Testis (tissue), 2 donors: Measurements from ENCODE around the gene SLC22A23.

Experiments
- POLR2A ChIP-seq: fragments of 450-650 bp; IDR thresholded peaks from one replicate; pipeline ENCODE4 v1.6.1; 2017; ENCODE audit warnings: antibody characterized with exemption, mild to moderate bottlenecking, moderate library complexity
- TF ChIP-seq, protein P1 (sequence below), 3 experiments: fragments of 450-650 bp in 2 of 3; fragments of 200-600 bp in 1 of 3; sonication (generic) in 1 of 3; IDR thresholded peaks; one replicate each; pipeline ENCODE4 v1.5.1; 2016 to 2019; ENCODE audit warnings: antibody characterized with exemption in 3 of 3, mild to moderate bottlenecking in 2 of 3, moderate library complexity in 1 of 3

DNA sequence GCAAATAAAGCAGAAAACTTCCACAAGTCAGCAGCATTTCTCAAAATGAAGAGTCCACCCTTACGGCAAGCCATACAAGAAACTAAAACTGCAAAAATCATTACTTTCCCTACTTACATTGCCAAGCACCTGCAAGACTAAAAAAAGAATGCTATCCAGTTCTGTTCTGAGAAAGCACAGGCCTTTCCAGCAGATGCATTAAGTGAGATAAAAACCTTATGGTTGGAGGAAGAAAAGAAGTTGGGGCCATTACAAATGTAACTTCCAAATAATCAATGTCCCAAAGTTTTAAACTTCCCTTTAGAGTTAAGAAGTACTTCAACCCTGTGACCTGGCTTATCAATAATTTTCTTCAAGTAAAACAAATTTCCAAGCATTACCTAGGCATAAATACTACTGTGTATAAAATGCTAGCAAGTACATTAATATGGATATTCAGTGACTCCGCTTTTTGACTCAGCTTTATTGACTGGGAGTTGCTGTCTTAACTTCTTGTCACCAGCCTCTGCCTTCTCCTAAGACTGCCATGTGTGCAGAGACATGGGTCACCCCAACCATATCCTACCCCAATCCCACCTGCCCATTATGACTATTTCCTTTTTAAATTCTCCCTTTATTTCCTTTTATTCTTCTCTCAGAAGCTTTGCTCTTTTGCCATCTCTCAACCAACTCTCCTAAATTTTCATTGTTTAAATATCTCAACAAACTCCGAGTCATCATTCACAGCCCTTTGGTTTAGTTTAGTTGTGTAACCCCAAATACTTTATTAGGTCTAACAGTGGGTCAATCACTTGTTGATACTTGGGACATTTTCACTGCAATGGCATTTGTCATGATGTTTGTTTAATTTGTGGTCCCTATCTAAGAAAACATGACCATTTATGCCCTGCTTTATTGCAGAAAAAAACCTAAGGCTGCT is 49.7 kb downstream of the SLC22A23 start:
- TF ChIP-seq, protein P1, sequence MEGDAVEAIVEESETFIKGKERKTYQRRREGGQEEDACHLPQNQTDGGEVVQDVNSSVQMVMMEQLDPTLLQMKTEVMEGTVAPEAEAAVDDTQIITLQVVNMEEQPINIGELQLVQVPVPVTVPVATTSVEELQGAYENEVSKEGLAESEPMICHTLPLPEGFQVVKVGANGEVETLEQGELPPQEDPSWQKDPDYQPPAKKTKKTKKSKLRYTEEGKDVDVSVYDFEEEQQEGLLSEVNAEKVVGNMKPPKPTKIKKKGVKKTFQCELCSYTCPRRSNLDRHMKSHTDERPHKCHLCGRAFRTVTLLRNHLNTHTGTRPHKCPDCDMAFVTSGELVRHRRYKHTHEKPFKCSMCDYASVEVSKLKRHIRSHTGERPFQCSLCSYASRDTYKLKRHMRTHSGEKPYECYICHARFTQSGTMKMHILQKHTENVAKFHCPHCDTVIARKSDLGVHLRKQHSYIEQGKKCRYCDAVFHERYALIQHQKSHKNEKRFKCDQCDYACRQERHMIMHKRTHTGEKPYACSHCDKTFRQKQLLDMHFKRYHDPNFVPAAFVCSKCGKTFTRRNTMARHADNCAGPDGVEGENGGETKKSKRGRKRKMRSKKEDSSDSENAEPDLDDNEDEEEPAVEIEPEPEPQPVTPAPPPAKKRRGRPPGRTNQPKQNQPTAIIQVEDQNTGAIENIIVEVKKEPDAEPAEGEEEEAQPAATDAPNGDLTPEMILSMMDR (IDR thresholded peaks at IDR 0.05), result no peak
- no peak for TF ChIP-seq POLR2A
